ENCODE measurements around the gene PARK7.
A peak's percentile ranks its signal among the peaks of the same experiment; 100 is the strongest.
"Not testable (repeated sequence)": the region's sequence is repeated elsewhere in the genome, so short reads cannot be mapped to it uniquely, and the experiment has no call there.

PARK7 gene

DNA sequence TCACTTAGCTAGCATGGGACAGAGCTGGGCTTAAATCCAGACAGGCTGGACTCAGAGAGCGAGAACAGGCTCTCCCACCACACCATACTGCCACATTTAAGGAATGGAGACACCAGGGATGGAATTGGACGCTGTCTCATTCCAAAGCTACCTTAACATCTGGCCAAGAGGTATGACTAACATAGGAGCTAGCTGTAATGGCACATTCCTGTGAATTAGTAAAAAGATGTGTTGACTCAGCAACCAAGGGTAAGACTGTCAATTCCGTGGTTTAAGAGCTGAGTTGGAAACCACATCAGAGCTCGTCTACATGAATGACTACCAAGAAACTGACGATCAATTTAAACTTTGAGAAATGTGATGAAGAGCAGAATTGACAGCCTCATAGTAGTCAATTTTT is 12.6 kb upstream of the PARK7 start:
- DNase-seq: peak; percentile 89

DNA sequence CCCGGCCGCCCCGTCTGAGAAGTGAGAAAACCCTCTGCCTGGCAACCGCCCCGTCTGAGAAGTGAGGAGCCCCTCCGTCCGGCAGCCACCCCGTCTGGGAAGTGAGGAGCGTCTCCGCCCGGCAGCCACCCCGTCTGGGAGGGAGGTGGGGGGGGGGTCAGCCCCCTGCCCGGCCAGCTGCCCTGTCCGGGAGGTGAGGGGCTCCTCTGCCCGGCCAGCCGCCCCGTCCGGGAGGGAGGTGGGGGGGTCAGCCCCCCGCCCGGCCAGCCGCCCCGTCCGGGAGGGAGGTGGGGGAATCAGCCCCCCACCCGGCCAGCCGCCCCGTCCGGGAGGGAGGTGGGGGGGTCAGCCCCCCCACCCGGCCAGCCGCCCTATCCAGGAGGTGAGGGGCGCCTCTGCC is 8.7 kb upstream of the PARK7 start:
- not testable (repeated sequence) for DNase-seq

DNA sequence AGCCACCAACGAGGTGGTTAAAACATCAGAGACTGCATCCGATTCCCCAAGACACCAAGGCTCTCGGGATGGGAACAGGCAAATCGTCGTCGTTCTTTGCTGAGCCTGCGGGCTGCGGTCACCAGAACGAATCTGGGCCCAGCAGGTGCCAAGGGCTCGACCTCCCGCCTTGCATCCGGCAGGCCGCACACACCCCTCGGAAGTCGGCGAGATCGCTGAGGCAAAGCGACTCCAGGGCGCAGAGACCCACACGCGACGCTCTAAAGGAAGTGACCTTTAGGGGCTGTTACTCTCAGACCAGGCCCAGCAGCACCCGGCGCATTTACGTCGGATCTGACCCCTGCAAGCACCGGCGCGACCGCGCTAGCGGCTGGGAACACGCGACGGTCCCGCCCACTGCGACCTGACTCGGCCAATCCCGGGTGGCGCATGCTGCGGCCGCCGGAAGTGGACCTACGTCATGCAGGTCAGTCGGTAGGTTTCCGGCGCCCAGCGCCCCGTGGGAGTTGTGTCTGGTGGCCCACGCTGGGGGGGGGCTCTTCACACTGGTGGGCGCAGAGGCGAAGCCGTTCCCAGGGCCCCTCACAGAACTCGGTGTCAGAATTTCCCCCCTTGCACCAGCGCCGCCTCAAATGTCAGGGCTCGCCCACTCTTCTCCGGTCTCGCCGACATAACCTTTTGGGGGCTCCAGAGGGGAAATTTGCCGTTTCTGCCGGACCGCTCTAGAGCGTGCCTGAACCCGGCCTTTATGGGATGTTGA is 7.5 kb upstream of the PARK7 start:
- DNase-seq: peak; percentile 87

DNA sequence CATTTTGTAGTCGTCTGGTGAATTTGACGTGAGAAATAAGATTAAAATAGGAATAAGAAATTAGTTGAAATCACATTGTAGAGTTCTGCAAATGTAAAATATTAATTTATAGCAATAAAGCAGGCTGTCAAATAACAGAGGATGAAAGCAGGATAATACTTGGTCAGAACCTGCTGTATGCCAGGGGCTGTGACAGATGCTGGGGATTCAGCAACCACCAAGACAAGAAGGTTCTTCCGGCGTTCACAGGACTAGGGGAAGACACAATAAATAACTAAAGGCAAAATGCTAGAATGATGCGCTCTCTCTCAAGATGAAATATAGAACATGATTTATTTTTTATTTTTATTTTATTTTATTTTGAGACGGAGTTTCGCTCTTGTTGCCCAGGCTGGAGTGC is 6.8 kb upstream of the PARK7 start:
- DNase-seq: no peak

DNA sequence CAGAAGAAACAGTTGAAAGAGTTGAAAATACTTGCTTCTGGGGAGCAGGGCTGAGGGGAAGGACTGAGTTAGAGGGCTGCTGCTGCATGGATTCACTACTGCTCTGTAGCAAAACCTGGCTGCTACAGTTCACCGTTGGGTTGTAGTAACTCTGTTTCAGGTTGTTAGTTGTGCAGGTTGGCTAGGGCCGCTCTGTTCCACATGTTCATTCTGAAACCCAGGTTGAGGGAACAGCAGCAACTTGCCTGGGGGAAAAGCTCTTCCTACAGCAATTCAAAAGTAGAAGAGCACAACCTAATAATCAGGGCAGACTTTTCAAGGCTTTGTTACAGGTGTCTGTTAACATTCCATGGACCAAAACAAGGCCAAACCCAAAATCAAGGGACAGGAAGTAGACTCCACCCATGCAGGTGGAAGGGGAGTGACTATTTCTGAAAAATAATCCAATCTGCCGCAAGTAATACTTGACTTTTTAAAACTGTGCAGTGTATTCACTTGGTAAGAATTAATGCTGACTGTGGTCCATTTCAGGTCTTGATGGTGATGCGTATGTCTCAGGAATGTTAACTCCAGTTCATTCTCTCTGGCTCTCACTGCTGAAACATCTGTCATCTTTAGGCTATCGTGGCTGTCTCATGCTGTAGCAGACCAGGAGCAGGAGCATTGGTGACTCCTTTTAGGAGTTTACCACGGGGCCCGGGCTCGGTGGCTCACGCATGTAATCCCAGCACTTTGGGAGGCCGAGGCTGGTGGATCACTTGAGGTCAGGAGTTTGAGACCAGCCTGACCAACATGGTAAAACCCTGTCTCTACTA is 5.1 kb upstream of the PARK7 start:
- DNase-seq: peak; percentile 66

DNA sequence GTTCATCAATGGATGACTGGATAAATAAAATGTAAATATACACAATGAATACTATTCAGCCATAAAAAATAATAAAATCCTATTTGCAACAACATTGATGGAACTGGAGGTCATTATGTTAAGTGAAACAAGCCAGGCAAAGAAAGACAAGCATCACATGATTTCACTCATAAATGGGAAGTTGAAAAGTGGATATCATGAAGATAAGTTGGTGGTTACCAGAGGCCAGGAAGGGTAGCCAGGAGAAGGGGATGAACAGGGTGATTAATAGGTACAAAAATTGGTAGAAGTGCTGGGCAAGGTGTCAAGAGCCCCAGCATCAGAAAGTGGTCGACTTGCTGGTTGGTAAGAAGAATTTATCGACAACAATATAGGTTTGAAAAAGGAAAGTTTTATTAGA is 1.3 kb upstream of the PARK7 start:
- no peak for DNase-seq

DNA sequence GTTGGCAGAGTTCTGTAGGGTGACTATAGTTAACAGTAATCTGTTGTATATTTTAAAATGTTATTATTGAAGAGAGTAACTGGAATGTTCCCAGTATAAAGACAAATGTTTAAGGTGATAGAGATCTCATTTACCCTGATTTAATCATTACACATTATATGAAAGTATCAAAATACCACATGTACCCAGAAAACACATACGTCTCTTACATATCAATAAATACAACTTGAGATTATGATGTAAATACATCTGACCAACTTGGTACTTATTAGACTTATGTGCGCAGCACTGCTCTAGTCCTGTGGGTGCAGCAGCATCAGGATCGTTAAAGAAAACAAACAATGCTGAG is 670 bp upstream of the PARK7 start:
- no peak for DNase-seq

DNA sequence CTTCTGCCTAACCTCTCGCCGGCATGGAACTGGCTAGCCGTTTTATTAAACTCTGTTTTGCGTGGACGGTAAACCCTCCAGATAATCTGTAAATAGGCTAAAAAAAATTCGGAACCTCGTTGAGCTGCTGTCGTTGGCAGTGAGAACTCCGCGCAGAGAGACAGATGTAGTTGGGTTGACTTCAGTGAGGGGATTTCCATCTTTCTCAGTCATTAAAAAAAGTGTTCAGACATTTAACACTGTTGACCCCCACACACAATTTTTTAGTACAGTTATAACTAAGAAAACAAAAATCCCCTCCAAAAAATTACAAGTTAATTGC is 464 bp downstream of the PARK7 start:
- DNase-seq: no peak

DNA sequence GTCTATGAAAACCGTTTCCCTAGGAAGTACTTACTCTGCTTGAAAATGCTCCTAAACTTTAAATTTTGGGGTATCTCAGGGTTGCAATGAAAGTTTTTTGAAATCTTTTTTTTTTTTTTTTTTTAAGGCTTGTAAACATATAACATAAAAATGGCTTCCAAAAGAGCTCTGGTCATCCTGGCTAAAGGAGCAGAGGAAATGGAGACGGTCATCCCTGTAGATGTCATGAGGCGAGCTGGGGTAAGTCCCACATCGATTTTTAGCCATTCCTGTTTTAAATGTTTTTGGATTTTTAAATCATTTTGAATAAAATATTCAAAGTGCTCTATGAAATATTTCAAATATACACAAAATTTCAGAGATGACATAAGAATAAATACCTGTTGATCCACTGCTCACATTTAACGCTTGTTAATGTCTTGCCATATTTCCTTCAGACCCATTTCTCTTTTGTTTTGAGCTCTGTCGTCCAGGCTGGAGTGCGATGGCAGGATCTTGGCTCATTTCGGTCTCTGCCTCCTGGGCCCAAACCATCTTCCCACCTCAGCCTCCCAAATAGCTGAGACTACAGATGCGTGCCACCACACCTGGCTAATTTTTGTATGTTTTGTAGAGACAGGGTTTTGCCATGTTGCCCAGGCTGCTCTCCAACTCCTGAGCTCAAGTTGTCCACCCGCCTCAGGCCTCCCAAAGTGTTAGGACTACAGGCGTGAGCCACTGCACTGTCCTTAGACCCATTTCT is 1.3 kb downstream of the PARK7 start:
- DNase-seq: no peak

DNA sequence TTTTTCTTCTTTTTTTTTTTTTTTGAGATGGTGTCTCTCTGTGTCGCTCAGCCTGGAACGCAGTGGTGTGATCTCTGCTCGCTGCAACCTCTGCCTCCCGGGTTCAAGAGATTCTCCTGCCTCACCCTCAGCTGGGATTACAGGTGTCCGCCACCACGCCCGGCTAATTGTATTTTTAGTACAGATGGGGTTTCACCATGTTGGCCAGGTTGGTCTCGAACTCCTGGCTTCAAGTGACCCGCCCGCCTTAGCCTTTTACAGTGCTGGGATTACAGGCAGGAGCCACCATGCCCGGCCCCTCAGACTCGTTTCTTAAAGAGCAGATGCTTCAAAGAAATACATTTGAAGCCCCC is 1.8 kb downstream of the PARK7 start:
- not testable (repeated sequence) for DNase-seq

DNA sequence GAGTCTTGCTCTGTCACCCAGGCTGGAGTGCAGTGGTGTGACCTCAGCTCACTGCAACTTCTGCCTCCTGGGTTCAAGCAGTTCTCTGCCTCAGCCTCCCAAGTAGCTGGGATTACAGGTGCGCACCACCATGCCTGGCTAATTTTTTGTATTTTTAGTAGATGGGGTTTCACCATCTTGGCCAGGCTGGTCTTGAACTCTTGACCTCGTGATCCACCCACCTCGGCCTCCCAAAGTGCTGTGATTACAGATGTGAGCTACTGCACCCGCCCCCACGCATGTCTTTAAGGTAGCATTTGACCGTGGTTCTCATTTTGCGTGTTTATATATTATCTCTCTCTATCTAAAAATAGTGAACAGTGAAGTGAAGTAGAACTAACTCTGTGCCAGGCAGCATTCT is 2.3 kb downstream of the PARK7 start:
- DNase-seq: not testable (repeated sequence)

DNA sequence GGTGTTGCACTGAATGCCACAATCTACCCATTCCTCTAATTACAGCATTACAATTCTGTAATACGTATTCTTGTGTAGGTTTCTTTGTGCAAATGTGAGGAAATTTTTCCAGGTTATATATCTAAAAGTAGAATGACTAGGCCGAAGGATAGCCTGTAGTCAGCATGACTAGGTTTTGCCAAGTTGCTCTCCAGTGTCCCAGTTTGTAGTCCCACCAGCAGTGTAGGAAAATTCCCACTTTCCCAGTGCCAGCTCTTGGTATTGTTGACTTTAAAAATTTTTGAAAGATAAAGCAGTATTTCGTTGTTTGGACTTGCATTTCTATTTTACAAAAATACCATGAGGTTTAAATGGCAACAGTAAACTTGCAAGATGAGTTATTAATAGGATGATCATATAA is 3.0 kb downstream of the PARK7 start:
- DNase-seq: no peak

DNA sequence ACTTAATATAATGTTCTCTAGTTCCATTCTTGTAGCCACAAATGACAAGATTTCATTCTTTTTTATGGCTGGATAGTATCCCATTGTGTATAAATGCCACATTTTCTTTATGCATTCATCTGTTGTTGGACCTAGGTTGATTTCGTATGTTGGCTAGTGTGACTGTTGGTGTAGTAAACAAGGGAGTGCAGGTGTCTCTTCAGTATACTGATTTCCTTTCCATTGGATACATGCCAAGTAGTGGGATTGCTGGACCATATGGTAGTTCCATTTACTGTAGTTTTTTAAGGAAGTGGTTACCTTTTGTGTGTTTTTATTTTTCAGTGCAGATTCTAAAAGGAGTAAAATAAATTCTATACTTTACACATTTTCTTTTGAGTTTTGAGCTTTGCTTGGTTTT is 5.7 kb downstream of the PARK7 start:
- no peak for DNase-seq

DNA sequence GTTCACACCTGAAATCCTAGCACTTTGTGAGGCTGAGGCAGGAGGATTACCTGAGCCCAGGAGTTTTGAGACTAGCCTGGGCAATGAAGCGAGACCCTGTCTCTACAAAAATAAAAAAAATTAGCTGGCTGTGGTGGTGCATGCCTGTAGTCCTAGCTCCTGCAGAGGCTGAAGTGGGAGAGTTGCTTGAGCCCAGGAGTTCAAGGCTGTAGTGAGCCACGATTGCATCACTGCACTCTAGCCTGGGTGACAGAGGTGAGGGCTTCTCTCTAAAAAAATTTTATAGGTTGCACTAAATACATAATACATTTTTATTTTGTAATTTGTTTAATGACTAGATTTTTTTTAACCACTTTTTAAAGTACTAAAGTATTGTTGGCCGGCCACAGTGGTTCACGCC is 6.1 kb downstream of the PARK7 start:
- no peak for DNase-seq

DNA sequence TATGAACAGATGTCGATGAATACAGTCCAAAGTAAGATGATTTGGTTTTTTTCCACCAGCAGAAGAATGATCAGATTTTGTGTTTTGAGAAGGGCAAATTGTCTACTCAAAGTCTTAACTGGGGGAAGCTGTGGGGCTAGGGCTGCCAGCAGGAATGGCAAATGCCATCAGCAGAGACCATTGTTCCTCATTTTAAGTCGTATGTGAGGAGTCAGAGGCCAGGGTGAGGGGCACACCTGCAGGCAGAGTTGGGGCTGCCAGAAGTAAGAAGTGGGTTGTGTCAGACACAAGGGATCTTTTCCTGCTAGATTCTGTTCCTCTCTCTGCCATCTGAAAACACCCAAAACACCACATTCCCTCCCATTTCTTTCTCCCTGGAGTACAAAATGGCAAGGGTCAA is 8.7 kb downstream of the PARK7 start:
- DNase-seq: no peak

DNA sequence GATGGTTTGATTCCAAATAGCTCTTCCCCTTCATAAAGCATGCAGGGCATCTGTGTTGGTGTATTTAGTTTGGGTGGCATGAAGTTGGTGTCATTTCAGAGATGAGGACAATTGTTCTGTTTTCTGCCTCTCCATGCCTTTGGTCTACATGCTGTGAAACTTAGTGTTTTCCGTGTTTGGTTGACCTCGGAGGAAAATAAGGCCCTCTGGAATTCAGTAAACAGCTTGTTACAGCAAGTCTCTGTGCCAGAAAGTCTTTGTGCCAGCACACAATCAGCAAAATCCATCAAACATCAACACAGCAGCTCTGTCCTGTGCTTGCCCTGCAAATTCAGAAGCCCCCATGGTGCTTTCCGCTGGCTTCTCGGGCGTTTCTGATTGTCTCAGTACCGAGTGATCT is 9.5 kb downstream of the PARK7 start:
- DNase-seq: no peak

DNA sequence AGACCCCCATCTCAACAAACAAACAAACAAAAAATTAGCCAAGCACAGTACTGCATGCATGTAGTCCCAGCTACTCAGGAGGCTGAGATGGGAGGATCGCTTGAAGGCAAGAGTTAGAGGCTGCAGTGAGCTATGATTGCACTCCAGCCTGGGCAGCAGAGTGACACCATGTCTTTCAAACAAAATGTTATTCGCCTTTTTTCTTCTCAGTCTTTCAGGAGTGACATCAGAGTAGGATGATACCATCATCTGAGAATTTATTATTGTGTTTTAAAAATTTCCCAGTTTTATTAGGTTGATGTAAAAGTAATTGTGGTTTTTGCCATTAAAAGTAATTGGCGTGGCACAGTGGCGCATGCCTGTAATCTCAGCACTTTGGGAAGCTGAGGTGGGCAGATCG is 10.8 kb downstream of the PARK7 start:
- DNase-seq: no peak

DNA sequence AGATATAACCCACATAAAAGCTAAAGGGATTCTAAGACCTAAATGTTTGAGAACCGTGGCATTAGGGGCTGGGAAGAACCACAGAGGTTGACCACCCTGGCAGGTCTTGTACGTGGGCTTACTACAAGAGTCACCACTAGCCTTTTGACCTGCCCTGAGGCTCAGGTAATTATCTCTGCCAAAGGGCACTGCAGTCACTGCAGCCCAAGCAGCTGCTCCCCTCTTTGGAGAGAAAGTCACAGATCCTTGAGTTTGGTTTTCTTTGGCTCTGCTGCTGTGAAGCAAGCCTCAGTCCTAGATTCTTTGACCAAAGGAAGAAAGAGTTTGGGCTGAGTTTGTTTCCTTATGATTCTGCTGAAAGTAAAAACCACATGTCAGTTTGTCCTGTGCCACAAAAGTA is 11.6 kb downstream of the PARK7 start:
- DNase-seq: no peak

DNA sequence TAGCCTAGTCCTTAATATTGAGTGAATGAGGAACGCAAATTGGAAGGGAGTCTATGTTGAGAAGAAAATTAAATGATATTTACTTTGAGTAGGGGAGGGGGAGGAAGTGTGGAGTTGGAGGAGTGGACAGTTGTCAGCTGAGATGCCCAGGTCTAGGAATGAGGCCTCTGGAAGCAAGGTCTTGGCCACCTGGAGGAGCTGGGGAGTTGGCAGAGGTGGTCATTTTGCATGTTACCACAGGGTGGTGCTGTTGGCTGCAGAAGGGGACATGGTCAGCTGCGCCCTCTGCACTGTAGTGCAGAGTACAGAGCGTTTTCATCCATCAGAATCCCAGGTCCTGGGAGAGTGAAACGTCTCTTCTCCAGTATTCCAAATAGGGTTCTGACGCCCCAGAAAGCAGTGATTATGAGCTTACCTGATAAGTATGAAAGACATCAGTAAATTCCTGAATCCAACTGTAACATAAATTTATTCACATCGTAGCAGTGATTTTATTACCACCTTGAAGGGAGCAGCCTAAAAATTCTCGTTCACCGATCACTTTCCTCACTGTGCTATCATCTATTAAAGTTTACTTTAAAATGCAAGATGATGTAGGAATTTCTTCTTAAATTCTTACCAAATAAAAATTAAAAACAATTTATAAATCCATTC is 13.8 kb downstream of the PARK7 start:
- peak; percentile 65 for DNase-seq

DNA sequence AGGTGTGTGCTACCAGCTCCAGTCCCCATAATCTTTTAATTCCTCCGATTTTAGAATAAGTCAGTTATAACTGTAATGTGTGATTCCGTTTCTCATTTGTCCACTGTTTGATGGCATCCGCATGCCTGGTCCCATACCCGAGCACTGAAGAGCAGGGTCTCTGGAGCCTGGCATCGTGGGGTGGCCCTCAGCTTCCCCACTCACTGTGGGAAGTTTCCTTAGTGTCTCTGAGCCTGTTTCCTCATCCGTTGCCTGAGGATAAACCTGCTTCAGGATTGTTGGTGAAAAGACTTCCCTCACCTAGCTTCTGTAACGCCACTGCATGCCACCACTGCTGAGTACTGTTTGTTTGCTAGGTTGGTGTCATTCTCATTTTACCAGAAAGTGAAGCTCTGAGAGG is 19.5 kb downstream of the PARK7 start:
- no peak for DNase-seq

DNA sequence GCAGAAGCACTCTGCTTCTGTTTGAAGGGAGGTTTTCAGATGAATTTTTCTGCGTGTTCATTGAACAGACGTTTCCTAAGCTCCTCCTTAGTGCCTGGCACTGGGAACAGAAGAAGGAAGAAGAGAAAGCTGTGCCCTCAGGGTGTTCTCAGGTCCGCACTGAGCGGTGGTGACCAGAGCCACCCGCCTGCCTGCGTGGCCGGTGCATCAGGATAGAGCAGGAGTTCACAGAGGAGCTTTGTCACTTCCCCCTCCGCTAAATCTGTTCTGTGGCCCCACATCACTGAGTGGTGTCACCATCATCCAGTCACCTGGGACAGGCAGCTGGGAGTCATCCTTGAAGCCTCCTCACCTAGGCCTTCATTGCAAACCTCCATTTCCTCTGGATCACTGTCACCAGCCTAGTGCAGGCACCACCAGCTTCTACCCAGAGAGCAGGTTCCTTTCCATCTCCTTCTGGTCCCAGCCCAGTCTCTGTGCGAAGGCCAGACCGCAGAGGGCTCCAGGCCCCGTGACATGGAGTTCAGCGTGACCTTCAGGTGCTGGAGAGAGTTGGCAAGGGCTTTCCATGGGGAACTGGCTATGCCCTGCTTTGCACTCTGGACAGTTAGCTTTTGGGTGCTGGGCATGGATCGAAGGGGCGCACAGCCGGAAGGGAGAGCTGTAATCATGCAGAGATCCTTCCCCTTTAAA is 21.7 kb downstream of the PARK7 start:
- no peak for DNase-seq

DNA sequence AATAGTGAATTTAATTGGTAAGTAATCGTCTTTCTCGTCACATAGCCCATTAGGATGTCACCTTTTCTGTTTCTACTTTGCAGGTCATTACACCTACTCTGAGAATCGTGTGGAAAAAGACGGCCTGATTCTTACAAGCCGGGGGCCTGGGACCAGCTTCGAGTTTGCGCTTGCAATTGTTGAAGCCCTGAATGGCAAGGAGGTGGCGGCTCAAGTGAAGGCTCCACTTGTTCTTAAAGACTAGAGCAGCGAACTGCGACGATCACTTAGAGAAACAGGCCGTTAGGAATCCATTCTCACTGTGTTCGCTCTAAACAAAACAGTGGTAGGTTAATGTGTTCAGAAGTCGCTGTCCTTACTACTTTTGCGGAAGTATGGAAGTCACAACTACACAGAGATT is 23.3 kb downstream of the PARK7 start:
- DNase-seq: no peak
